ENCODE data around the gene COL25A1.

DNA sequence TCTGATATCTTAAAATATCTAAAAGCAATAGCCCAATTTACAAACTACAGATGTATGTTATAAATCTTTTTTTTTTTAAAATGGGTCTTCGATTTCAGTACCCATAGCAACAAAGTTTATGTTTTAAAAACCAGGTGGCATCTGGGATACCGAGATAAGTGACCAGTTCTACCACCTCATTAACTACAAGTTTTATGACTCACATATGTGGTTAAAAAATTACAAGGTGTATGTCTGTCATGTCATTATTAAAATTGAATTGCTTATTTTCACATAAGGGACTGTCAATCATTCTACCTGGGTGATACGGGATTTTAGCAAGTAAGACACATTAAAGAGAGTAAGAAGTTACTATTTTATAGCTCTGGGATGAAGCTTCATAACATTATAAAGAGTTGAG lies 347.6 kb downstream of the COL25A1 start:
- TF ChIP-seq, protein P1, sequence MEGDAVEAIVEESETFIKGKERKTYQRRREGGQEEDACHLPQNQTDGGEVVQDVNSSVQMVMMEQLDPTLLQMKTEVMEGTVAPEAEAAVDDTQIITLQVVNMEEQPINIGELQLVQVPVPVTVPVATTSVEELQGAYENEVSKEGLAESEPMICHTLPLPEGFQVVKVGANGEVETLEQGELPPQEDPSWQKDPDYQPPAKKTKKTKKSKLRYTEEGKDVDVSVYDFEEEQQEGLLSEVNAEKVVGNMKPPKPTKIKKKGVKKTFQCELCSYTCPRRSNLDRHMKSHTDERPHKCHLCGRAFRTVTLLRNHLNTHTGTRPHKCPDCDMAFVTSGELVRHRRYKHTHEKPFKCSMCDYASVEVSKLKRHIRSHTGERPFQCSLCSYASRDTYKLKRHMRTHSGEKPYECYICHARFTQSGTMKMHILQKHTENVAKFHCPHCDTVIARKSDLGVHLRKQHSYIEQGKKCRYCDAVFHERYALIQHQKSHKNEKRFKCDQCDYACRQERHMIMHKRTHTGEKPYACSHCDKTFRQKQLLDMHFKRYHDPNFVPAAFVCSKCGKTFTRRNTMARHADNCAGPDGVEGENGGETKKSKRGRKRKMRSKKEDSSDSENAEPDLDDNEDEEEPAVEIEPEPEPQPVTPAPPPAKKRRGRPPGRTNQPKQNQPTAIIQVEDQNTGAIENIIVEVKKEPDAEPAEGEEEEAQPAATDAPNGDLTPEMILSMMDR (conservative IDR thresholded peaks at IDR 0.05) = no peak
- no peak for TF ChIP-seq ZFX (IDR thresholded peaks at IDR 0.05)
